Activated CD4-positive, alpha-beta memory T cell treated with anti-CD3 and anti-CD28 coated beads for 36 hours (primary cell): Measurements from ENCODE around the gene IKZF1. TPM values are rescaled to one million over a fixed set of nuclear protein-coding genes. Genes with fewer than 3 reads are reported as not detected.
"Not testable (repeated sequence)": the region's sequence is repeated elsewhere in the genome, so short reads cannot be mapped to it uniquely, and the experiment has no call there.

Experiments
- CTCF ChIA-PET: fragments of 350-600 bp; sonication (Branson Sonifier 250); formaldehyde crosslinking; loops from one replicate; lab custom pipeline; 2021; ENCODE audit warnings: antibody characterized with exemption, inconsistent platforms; lab: Charles Lee
- POLR2A ChIA-PET: fragments of 350-600 bp; sonication (Branson Sonifier 250); formaldehyde crosslinking; loops from one replicate; lab custom pipeline; 2021; ENCODE audit warnings: antibody characterized with exemption; lab: Charles Lee
- DNase-seq: peaks from one replicate; pipeline ENCODE4 v3.0.0-alpha.2; 2020
- H3K27ac Mint-ChIP-seq: one replicate; pipeline ENCODE4 v1.8.0; 2021; ENCODE audit warnings: mixed read lengths
- H3K27me3 Mint-ChIP-seq: one replicate; pipeline ENCODE4 v1.8.0; 2021; ENCODE audit warnings: mixed read lengths
- H3K36me3 Mint-ChIP-seq: one replicate; pipeline ENCODE4 v1.8.0; 2021; ENCODE audit warnings: mixed read lengths
- H3K4me1 Mint-ChIP-seq: one replicate; pipeline ENCODE4 v1.8.0; 2021; ENCODE audit warnings: low read depth, mixed read lengths
- H3K4me3 Mint-ChIP-seq: one replicate; pipeline ENCODE4 v1.8.0; 2021; ENCODE audit warnings: mild to moderate bottlenecking, mixed read lengths
- H3K9me3 Mint-ChIP-seq: one replicate; pipeline ENCODE4 v1.8.0; 2021; ENCODE audit warnings: mixed read lengths
- intact Hi-C: fragments of 100-400 bp; cut with micrococcal nuclease; formaldehyde crosslinking; loops from one replicate; pipeline ENCODE4 v1.15.1; 2023
- total RNA-seq, 2 experiments: library from RNA; stranded (reverse); gene quantifications; one replicate each; pipeline ENCODE4 v1.2.3, GENCODE V29; 2021

Gene IKZF1
- total RNA-seq, 2 experiments from 2014 or later, result 207 to 216 TPM

DNA sequence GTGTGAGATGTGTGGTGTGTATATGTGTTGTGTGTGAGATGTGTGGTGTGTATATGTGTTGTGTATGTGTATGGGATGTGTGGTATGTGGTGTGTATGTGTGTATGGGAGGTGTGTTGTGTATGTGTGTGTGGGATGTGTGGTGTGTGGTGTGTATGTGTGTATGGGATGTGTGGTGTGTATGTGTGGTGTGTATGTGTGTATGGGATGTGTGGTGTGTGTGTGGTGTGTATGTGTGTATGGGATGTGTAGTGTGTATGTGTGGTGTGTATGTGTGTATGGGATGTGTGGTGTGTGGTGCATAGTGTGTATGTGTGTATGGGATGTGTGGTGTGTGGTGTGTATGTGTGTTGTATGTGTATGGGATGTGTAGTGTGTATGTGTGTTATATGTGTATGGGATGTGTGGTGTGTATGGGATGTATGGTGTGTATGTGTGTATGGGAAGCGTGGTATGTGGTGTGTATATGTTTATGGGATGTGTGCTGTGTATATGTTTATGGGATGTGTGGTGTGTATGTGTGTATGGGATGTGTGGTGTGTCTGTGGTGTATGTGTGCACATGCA lies 30.8 kb downstream of the IKZF1 start:
- DNase-seq, result no peak
- no peaks in the 10 kb centered on the region for H3K4me1 Mint-ChIP-seq
- H3K27me3 Mint-ChIP-seq, result no peaks in the 10 kb centered on the region
- ChIA-PET CTCF (interaction anchor here (0.9 to 7.6 kb wide), 8 partner anchors 12 to 130 kb away, joined by 3 to 65 read pairs (median 3); no protein-coding TSS in a partner anchor), POLR2A (interaction anchor here (1.3 to 25.0 kb wide), 4 partner anchors 12 to 33 kb away, joined by 5 to 487 read pairs (median 162); partner anchors contain the start of gene IKZF1)
- intact Hi-C loops, result no loop called here
- H3K4me3 Mint-ChIP-seq, result no peak overlapping the region
- no peaks in the 10 kb centered on the region for H3K9me3 Mint-ChIP-seq
- no peak overlapping the region for H3K27ac Mint-ChIP-seq
- H3K36me3 Mint-ChIP-seq, result peaks cover 45% of the 10 kb centered on the region

DNA sequence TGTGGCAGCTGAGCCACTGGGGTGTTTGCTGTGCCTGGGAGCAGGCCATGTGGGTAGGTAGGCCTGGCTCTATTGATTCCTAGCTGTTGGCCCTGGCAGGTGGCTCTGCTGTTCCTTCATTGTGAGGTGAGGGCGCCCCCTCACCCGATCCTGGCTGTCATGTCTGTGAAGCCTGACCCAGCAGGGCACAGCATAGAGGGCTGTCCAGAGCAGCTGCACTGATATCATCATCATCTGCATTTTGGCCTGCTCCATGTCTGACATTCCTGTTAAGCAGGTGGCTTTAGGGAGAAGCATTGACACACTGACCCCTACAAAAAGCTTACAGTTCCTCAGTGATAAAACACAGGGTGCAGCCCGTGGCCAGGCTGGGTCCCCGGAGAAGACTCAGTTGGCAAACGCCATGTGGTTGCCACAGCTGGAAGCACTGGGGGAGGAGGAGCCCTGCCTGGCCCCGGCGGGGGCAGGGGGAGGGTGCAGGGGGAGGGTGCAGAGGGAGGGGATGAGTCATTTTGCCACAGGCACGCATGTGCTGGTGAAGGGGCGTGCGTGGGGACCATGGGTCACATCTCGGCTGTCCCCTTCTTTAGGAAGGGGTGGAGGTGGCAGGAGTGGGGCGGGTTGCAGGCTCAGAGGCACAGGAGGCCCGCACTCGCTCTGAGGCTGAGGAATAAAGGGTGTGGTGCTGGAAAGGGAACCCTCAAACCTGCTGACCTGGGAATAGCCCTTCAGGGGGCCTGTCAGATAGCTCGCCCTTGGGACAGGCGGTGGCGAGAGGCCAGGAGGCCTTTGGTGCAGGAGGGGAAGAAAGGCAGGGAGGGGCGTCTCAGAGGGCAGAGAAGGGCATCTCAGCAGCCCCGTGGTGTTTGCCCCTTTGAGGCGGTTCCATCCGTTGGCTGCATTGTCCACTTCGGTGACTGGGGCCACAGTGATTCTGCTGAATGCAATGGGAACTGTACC lies 31.6 kb downstream of the IKZF1 start:
- intact Hi-C loops, result no loop called here

DNA sequence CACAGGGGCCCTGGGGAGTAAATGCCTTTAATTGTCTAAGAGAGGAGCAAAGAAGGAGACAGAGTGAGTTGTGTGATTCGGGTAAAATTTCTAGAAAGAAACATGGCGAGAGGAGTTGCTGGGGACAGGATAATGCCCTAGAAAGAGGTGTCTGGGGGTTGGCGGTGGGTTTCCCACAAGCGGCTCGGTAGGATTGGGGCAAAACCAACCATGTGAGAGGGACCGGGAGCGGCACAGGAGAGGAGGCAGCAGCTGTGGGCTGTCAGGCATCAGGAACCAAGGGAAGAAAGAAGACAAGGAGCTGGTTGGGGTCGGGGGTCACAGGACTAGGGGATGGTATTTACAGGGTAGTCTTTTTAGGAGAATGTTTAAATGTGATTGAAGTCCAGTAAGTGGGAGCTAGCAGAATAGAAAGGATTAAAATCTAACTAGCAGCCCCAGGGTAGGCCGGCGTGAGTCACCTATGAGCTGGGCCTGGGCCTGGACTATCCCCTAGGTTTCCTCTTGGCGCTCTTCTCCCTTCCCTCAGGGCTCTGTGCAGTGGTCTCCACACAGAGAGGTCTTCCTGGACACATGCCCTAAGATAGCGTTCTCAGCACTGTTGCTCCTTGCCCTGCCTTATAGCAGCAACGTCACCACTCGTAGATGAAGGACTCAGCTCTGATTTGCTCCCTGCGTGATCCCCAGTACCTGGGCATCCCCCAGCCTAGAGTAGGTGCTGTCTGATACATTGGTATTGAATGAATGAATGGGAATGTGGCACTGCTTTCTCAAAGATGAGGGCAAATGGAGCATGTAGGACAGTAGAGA lies 32.6 kb downstream of the IKZF1 start:
- Mint-ChIP-seq H3K4me3 (no peak overlapping the region), H3K27me3 (no peaks in the 10 kb centered on the region), H3K36me3 (peaks cover 39% of the 10 kb centered on the region), H3K9me3 (no peaks in the 10 kb centered on the region), H3K4me1 (peaks cover 13% of the 10 kb centered on the region), H3K27ac (no peak overlapping the region)
- ChIA-PET POLR2A (interaction anchor here (1.0 to 25.0 kb wide), 6 partner anchors 12 to 132 kb away, joined by 3 to 487 read pairs (median 56); partner anchors contain the start of gene IKZF1), CTCF (interaction anchor here (0.9 to 7.6 kb wide), 7 partner anchors 12 to 131 kb away, joined by 3 to 65 read pairs (median 5); no protein-coding TSS in a partner anchor)
- intact Hi-C loops, result no loop called here
- peak; percentile 56 for DNase-seq

More for the DNA sequence above, 31.6 kb downstream of the IKZF1 start:
- Mint-ChIP-seq H3K4me1 (peaks cover 2% of the 10 kb centered on the region), H3K9me3 (no peaks in the 10 kb centered on the region), H3K27me3 (no peaks in the 10 kb centered on the region), H3K4me3 (no peak overlapping the region), H3K27ac (no peak overlapping the region), H3K36me3 (peaks cover 38% of the 10 kb centered on the region)
- peak; percentile 93 for DNase-seq
- ChIA-PET POLR2A (interaction anchor here (1.0 to 25.0 kb wide), 5 partner anchors 13 to 125 kb away, joined by 3 to 487 read pairs (median 106); partner anchors contain the start of gene IKZF1), CTCF (interaction anchor here (0.9 to 7.6 kb wide), 9 partner anchors 12 to 131 kb away, joined by 3 to 65 read pairs (median 3); no protein-coding TSS in a partner anchor)

DNA sequence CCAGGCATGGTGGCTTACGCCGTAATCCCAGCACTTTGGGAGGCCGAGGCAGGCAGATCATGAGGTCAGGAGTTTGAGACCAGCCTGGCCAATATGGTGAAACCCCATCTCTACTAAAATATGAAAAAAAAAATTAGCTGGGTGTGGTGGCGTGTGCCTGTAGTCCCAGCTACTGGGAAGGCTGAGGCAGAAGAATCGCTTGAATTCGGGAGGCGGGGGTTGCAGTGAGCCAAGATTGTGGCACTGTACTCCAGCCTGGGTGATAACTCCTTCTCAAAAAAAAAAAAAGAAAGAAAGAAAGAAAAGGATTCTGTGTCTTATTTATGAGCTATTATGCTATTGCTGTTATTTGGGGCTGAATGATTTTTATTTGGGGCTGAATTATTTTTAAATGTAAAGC lies 35.0 kb downstream of the IKZF1 start:
- intact Hi-C loops, DNase-seq, H3K4me3 Mint-ChIP-seq, H3K9me3 Mint-ChIP-seq, H3K27me3 Mint-ChIP-seq, H3K27ac Mint-ChIP-seq: not testable (repeated sequence)
- peaks cover 54% of the 10 kb centered on the region for H3K36me3 Mint-ChIP-seq
- ChIA-PET POLR2A (interaction anchor here (0.9 to 25.0 kb wide), 6 partner anchors 10 to 132 kb away, joined by 3 to 487 read pairs (median 57); partner anchors contain the start of gene IKZF1), CTCF (interaction anchor here (0.9 to 7.6 kb wide), 7 partner anchors 10 to 133 kb away, joined by 3 to 65 read pairs (median 6); no protein-coding TSS in a partner anchor)
- H3K4me1 Mint-ChIP-seq, result peaks cover 35% of the 10 kb centered on the region

DNA sequence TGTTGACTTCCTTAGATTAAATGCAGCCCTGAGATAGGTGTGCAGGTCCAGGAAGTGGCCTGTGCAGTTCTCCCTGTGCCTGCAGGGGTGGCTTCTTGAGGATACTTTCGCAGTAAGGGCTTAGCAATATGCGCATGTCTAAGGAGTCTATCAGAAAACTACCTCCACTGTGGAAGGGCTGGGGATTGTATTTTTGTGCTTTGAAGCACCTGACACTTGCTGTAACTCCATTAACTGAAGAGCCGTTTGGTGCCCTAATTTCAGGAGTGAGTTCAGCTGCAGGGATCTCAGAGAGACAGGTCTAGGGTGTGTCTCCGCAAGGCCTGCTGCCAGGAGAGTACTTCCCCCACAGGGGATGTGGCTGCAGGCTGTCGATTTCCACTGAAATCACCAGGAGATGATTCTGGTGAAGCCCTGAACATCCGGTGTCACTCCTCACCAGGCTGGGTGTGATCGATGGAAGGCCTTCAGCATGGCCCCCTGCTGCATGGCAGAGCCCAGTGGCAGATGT lies 35.5 kb downstream of the IKZF1 start:
- H3K4me1 Mint-ChIP-seq, result peaks cover 38% of the 10 kb centered on the region
- CTCF ChIA-PET, result interaction anchor here (1.0 to 7.6 kb wide), 10 partner anchors 9 to 134 kb away, joined by 3 to 65 read pairs (median 6); no protein-coding TSS in a partner anchor
- peak; percentile 81 for DNase-seq
- H3K36me3 Mint-ChIP-seq, result peaks cover 56% of the 10 kb centered on the region
- no peaks in the 10 kb centered on the region for H3K9me3 Mint-ChIP-seq
- POLR2A ChIA-PET, result interaction anchor here (0.7 to 25.0 kb wide), 5 partner anchors 8 to 28 kb away, joined by 3 to 487 read pairs (median 106); partner anchors contain the start of gene IKZF1
- no peak overlapping the region for H3K4me3 Mint-ChIP-seq
- no peak overlapping the region for H3K27ac Mint-ChIP-seq
- H3K27me3 Mint-ChIP-seq, result no peaks in the 10 kb centered on the region
- intact Hi-C loops, result loop anchor here (1.0 to 10.0 kb wide), 4 partner anchors 8 to 325 kb away; no protein-coding TSS in a partner anchor

DNA sequence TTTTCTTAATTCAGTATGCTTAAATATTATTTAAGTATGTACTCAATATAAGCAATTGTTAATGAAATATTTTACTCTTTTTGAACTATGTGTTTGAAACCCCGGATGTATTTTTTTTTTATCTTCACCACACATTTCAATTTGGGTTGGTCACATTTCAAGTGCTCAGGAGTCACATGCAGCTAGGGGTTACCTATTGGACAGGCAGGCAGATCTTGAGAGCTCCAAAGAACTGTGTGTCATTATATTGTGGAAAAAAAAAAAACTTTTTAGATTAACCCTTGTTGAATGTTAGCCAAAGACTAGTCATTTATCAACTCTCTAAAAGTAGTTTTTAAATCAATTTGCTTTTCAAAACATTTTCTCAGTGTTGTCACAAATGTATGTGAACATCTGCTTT lies 37.2 kb downstream of the IKZF1 start:
- peak; percentile 26 for DNase-seq
- no peaks in the 10 kb centered on the region for H3K27me3 Mint-ChIP-seq
- no peaks in the 10 kb centered on the region for H3K9me3 Mint-ChIP-seq
- ChIA-PET CTCF (interaction anchor here (0.6 to 7.6 kb wide), 11 partner anchors 7 to 208 kb away, joined by 3 to 65 read pairs (median 6); no protein-coding TSS in a partner anchor), POLR2A (interaction anchor here (1.3 to 25.0 kb wide), 4 partner anchors 10 to 29 kb away, joined by 5 to 487 read pairs (median 122); partner anchors contain the start of gene IKZF1)
- H3K36me3 Mint-ChIP-seq, result peaks cover 61% of the 10 kb centered on the region
- peak overlapping the region; percentile 28 for H3K4me3 Mint-ChIP-seq
- no peak overlapping the region for H3K27ac Mint-ChIP-seq
- H3K4me1 Mint-ChIP-seq, result peaks cover 55% of the 10 kb centered on the region
- intact Hi-C loops, result loop anchor here (2.0 to 10.0 kb wide), 2 partner anchors 55 to 323 kb away; no protein-coding TSS in a partner anchor

DNA sequence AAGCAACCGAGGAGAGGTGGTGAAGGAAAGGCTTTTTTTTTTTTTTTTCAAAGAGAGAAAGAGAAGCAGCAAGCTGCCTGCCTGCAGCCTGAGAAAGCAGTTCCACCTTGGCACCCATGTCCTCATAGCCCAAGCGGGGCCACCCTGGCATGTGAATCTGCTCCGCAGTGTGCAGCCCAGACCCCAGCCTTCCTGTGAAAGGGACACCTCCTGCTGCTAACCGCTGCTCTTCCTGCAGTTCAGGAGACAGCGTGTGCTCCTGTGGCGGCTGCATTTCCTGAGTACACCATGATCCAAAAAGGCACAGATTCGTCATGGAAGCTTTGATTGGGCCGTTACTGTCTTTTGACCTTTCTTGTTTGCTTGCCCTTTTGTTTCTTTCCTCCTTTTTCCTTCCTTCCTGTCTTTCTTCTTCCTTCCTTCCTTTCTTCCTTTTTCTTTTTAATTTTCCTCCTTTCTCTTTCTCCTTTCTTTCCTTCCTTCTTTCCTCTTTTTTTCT lies 38.1 kb downstream of the IKZF1 start:
- peak; percentile 72 for DNase-seq
- H3K36me3 Mint-ChIP-seq, result peaks cover 60% of the 10 kb centered on the region
- H3K4me1 Mint-ChIP-seq, result peaks cover 65% of the 10 kb centered on the region
- no peak overlapping the region for H3K27ac Mint-ChIP-seq
- POLR2A ChIA-PET, result interaction anchor here (0.6 to 25.0 kb wide), 5 partner anchors 9 to 30 kb away, joined by 3 to 487 read pairs (median 27); partner anchors contain the start of gene IKZF1
- H3K4me3 Mint-ChIP-seq, result peak overlapping the region; percentile 67
- H3K27me3 Mint-ChIP-seq, result no peaks in the 10 kb centered on the region
- intact Hi-C loops, result loop anchor here (10.0 kb wide), 1 partner anchor 322 kb away; no protein-coding TSS in a partner anchor
- CTCF ChIA-PET, result interaction anchor here (0.6 to 7.6 kb wide), 10 partner anchors 6 to 200 kb away, joined by 3 to 65 read pairs (median 6); no protein-coding TSS in a partner anchor
- no peaks in the 10 kb centered on the region for H3K9me3 Mint-ChIP-seq

DNA sequence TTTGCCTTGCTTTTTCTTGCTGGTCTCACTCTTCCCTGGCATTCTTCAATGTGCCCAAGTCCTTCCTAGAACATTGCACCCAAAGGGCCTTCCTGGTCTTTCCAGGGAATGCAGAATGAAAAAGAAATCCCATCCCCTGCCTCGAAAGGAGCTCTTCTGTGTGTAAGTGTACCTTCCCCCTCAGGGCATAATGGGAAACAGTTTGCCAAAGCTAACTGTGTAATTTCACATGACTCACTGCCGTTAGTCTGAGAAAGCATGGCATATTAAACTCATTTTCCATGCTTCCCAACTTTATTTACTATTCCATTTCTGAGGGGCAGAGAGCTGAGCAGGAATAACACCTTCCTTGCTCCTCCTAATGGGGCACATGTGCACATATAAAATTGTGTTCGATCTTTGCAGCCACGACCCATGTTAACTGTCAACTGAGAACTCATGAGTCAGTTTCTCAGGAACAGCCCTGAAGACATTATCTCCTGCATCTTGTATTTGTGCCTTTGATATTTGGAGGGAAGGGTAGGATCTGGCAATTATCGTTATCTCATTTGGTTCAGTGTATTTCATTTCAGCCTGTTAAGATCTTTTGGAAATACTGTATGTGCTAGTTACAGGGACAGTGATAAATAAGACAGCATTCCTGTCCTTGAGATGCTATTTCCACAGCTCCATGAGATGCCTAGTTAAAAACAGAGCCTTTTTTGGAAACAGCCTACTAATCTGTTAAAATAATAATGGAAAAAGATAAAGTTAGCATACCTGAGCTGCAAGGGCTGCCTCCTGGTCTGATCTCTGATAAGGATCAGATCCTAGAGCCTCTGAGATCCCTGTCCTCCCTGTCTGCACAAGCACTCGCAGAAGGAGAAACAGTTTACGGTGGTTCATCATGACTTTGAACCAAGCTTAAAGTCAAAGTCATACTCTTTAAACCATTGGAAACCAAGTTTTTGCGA lies 42.3 kb downstream of the IKZF1 start:
- ChIA-PET POLR2A (interaction anchor here (1.0 to 25.0 kb wide), 11 partner anchors 9 to 140 kb away, joined by 3 to 487 read pairs (median 9); no protein-coding TSS in a partner anchor), CTCF (interaction anchor here (0.7 to 12.5 kb wide), 12 partner anchors 8 to 258 kb away, joined by 3 to 167 read pairs (median 4); no protein-coding TSS in a partner anchor)
- Mint-ChIP-seq H3K27me3 (no peaks in the 10 kb centered on the region), H3K27ac (peak overlapping the region; percentile 92), H3K4me1 (peaks cover 96% of the 10 kb centered on the region), H3K4me3 (peak overlapping the region; percentile 71), H3K9me3 (no peaks in the 10 kb centered on the region), H3K36me3 (peaks cover 64% of the 10 kb centered on the region)
- peak; percentile 42 for DNase-seq
- intact Hi-C loops, result loop anchor here (10.0 kb wide), 1 partner anchor 318 kb away; no protein-coding TSS in a partner anchor

DNA sequence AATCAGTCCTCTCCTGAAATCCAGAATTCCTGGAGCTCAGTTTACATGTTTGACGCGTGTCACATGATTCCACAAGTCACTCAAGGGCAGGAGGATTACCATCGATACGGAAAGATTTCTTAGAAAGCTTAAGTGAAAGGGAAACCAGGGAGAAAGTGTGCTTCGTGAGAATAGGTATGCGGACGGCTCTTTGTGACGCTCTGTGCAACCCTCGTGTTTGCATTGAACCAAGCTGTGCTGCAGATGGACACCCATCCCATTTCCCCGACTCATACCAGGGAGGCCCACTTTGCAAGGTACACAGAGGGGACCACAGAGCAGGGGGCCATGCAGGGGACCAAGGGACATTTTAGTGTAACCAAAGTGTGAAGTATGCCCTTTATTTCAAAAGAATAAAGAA lies 43.2 kb downstream of the IKZF1 start:
- peak; percentile 72 for DNase-seq
- no peaks in the 10 kb centered on the region for H3K9me3 Mint-ChIP-seq
- peaks cover 63% of the 10 kb centered on the region for H3K36me3 Mint-ChIP-seq
- H3K4me1 Mint-ChIP-seq, result peaks cover 94% of the 10 kb centered on the region
- CTCF ChIA-PET, result interaction anchor here (0.7 to 12.5 kb wide), 8 partner anchors 9 to 142 kb away, joined by 3 to 167 read pairs (median 12); no protein-coding TSS in a partner anchor
- peak overlapping the region; percentile 92 for H3K27ac Mint-ChIP-seq
- peak overlapping the region; percentile 71 for H3K4me3 Mint-ChIP-seq
- POLR2A ChIA-PET, result interaction anchor here (1.0 to 25.0 kb wide), 10 partner anchors 9 to 141 kb away, joined by 3 to 487 read pairs (median 14); no protein-coding TSS in a partner anchor
- no peaks in the 10 kb centered on the region for H3K27me3 Mint-ChIP-seq
- intact Hi-C loops, result loop anchor here (10.0 kb wide), 1 partner anchor 317 kb away; no protein-coding TSS in a partner anchor
